Transverse colon (tissue), 4 donors: ENCODE results near the gene CFAP92. TPM values are rescaled to one million over a fixed set of nuclear protein-coding genes. Genes with fewer than 3 reads are reported as not detected.

Source experiments
- DNase-seq: peaks from one replicate; pipeline ENCODE4 v3.0.0-alpha.2; 2019
- H3K27ac ChIP-seq, 4 donors: fragments of 200-600 bp; sonication (generic); 2 replicates each; pipeline ENCODE4 v1.5.1; 2016 to 2018; ENCODE audit warnings: inconsistent platforms in 4 of 4
- H3K27me3 ChIP-seq: fragments of 200-600 bp; sonication (generic); 2 replicates; pipeline ENCODE4 v1.5.1; 2017; ENCODE audit warnings: inconsistent platforms
- H3K36me3 ChIP-seq, 4 donors: fragments of 200-600 bp; sonication (generic); 2 replicates each; pipeline ENCODE4 v1.5.1; 2017 to 2019; ENCODE audit warnings: inconsistent platforms in 4 of 4
- H3K4me1 ChIP-seq, 4 donors: fragments of 200-600 bp; sonication (generic); 2 replicates each; pipeline ENCODE4 v1.5.1; 2017 to 2020; ENCODE audit warnings: inconsistent platforms in 4 of 4
- H3K4me3 ChIP-seq, 4 donors: fragments of 200-600 bp; sonication (generic); 1 replicate in 1 of 4; 2 replicates in 3 of 4; pipeline versions ENCODE4 v1.5.1 to v1.6.1; 2017 to 2019; ENCODE audit warnings: inconsistent platforms in 4 of 4
- H3K9me3 ChIP-seq, 2 donors: fragments of 200-600 bp; sonication (generic); 2 replicates each; pipeline ENCODE4 v1.5.1; 2017 to 2019; ENCODE audit warnings: inconsistent platforms in 2 of 2
- CTCF ChIP-seq, 5 experiments: fragments of 200-600 bp in 3 of 5; fragments of 450-650 bp in 2 of 5; sonication (generic) in 3 of 5; IDR thresholded peaks; 1 replicate in 2 of 5; 2 replicates in 3 of 5; pipeline ENCODE4 v1.5.1; 2016 to 2017; ENCODE audit warnings: antibody characterized with exemption in 5 of 5, inconsistent platforms in 3 of 5, mild to moderate bottlenecking in 2 of 5, moderate library complexity in 1 of 5
- EP300 ChIP-seq: sonication (generic); formaldehyde crosslinking; IDR thresholded peaks from one replicate; pipeline ENCODE4 v1.6.1; 2017; ENCODE audit warnings: antibody characterized with exemption, low read depth
- POLR2A ChIP-seq: fragments of 450-650 bp; IDR thresholded peaks from one replicate; pipeline ENCODE4 v1.6.1; 2016; ENCODE audit warnings: antibody characterized with exemption, mild to moderate bottlenecking, moderate library complexity
- POLR2AphosphoS5 ChIP-seq, 3 donors: sonication (generic); formaldehyde crosslinking; IDR thresholded peaks; one replicate each; pipeline ENCODE4 v1.6.1; 2016; ENCODE audit warnings: antibody characterized with exemption in 3 of 3
- WGBS, 2 donors: methylation state at CpG; one replicate each; pipeline ENCODE4 v1.1.5; 2018; ENCODE audit warnings: low coverage in 1 of 2; 5-methylcytosine and 5-hydroxymethylcytosine counted together
- in situ Hi-C, 4 donors: fragments of 200-750 bp; cut with MboI; loops; one replicate each; pipeline versions ENCODE4 v1.15.0 to v1.15.1; 2017; ENCODE audit warnings: low sequenced_read_pairs in 3 of 4, low pct_ligation_motif_present in 1 of 4, low pct_unique_long_range_greater_than_20kb in 1 of 4
- intact Hi-C: fragments of 100-400 bp; cut with DNase I; formaldehyde crosslinking; loops from one replicate; pipeline ENCODE4 v1.15.1; 2023; ENCODE audit warnings: low total_unique reads
- total RNA-seq, 4 donors: library from RNA; depleted of rRNA; stranded (reverse); fragments of >200 nt; gene quantifications; one replicate each; pipeline ENCODE4 v1.1.0, GENCODE V29; 2016

Gene CFAP92
- total RNA-seq, 4 donors from 2014 or later: 0.95 to 1.2 TPM; not detected in 2

- Histone ChIP-seq H3K4me3 (no peak overlapping the region), H3K27me3 (peaks cover 6% of the 10 kb centered on the region), H3K9me3 (no peaks in the 10 kb centered on the region), H3K27ac (no peak overlapping the region), H3K4me1 (no peaks in the 10 kb centered on the region), H3K36me3 (no peaks in the 10 kb centered on the region)
- 50 to 63% methylated on average over 2 to 14 of the region's 14 CpGs for whole genome bisulfite sequencing, 2 donors
- in situ Hi-C loops: loop anchor here in 1 of 4 donors (10.0 kb wide), 1 partner anchor 205 kb away; the partner anchor contains the start of gene COPG1
- intact Hi-C loops: no loop called here
- DNase-seq: peak; percentile 60
- TF ChIP-seq EP300 (no peak), POLR2AphosphoS5 (IDR thresholded peaks at IDR 0.05) (no peak), POLR2A (no peak), CTCF (IDR thresholded peaks at IDR 0.05) (no peak)
Measured at GRCh38 chr3:129039271-129040038, 45.6 kb upstream of the CFAP92 start.

- DNase-seq: no peak
- no peak overlapping the region for H3K27ac ChIP-seq
- no peaks in the 10 kb centered on the region for H3K36me3 ChIP-seq
- intact Hi-C loops (no loop called here), in situ Hi-C loops (no loop called here)
- no peak for TF ChIP-seq POLR2AphosphoS5 (IDR thresholded peaks at IDR 0.05)
- no peak overlapping the region for H3K4me3 ChIP-seq
- no peaks in the 10 kb centered on the region for H3K4me1 ChIP-seq
- 79 to 100% methylated on average over 3 to 10 of the region's 10 CpGs for WGBS, 2 donors
- H3K27me3 ChIP-seq: peaks cover 2% of the 10 kb centered on the region
- H3K9me3 ChIP-seq: no peaks in the 10 kb centered on the region
Measured at GRCh38 chr3:129038121-129038855, 44.4 kb upstream of the CFAP92 start.

DNA sequence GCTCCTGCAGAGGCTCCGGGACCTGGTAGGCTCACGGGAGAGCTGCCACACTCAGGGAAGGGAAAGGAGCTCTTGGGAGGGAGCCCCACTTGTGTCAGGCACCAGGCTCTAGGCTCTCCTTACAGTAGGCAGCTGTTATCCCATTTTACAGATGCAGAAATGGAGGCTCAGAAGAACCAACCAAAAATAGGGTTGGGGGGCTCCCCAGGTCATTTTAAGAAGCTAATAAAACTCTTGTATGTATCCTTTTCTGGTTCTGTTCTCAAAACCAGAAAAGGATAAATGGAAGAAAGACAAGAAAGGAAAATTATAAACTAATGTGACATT, 43.2 kb upstream of the CFAP92 start:
- Histone ChIP-seq H3K9me3 (no peaks in the 10 kb centered on the region), H3K27me3 (no peaks in the 10 kb centered on the region), H3K36me3 (no peaks in the 10 kb centered on the region), H3K27ac (no peak overlapping the region), H3K4me1 (no peaks in the 10 kb centered on the region), H3K4me3 (no peak overlapping the region)
- no peak for DNase-seq
- TF ChIP-seq POLR2AphosphoS5 (IDR thresholded peaks at IDR 0.05) (no peak), CTCF (IDR thresholded peaks at IDR 0.05) (no peak), EP300 (no peak), POLR2A (no peak)
- in situ Hi-C loops (no loop called here), intact Hi-C loops (no loop called here)
- 68% methylated on average over 2 of the region's 2 CpGs; no CpG with 5 or more reads in 1 of the 2 donors for WGBS, 2 donors

DNA sequence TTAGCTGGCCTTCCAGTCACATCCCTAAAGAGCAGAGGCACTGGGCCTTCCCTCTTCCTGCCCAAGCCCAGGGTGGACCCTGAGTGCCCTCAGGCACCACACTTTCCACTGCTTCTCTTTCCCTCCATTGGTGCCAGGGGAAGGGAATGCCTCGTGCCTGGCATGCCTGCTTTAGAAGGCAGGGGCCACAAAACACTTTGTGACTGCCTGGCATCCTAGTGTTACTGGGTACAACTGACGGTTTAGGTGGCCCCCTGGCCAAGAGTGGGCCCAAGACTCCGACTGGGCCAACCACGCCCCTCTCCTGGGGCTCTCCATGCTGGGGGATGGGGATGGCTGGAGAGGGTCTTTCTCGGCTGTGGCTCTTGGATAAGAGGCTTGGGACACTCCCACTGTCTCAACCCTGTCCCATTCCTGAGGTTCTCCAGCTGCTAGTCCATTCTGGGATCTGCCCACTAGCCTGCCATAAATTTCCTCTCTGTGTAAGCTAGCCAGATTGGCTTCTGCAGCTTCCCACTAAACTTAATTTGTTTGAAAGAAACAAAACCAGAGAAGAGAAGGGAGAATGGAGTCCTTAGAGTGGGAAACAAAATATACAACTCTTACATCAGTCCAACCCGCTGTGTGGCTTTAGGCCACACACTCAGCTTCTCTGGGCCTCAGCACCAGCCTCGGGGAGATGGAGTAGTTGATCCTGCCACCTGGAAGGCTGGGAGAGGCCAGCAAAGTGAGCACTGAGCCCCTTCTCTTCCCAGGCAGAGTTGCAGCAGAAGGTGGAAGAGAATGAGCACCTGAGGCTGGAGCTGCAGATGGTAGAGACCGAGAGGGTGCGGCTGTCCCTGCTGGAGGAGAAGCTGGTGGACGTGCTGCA, 42.6 kb upstream of the CFAP92 start:
- Histone ChIP-seq H3K36me3 (no peaks in the 10 kb centered on the region), H3K4me1 (no peaks in the 10 kb centered on the region), H3K27me3 (no peaks in the 10 kb centered on the region), H3K27ac (no peak overlapping the region), H3K9me3 (no peaks in the 10 kb centered on the region), H3K4me3 (no peak overlapping the region)
- TF ChIP-seq EP300: no peak
- TF ChIP-seq POLR2A: no peak
- no peak for TF ChIP-seq POLR2AphosphoS5 (IDR thresholded peaks at IDR 0.05)
- whole genome bisulfite sequencing, 2 donors: 82 to 90% methylated on average over 2 to 9 of the region's 10 CpGs
- intact Hi-C loops: no loop called here
- in situ Hi-C loops: no loop called here
- DNase-seq: no peak
